ENCODE data around the gene NEU4. TPM values are rescaled to one million over a fixed set of nuclear protein-coding genes. Genes with fewer than 3 reads are reported as not detected.
"Not testable (repeated sequence)": the region's sequence is repeated elsewhere in the genome, so short reads cannot be mapped to it uniquely, and the experiment has no call there.

Gene NEU4
- total RNA-seq, 2 donors from 2014 or later, result 0.16 to 0.38 TPM

DNA sequence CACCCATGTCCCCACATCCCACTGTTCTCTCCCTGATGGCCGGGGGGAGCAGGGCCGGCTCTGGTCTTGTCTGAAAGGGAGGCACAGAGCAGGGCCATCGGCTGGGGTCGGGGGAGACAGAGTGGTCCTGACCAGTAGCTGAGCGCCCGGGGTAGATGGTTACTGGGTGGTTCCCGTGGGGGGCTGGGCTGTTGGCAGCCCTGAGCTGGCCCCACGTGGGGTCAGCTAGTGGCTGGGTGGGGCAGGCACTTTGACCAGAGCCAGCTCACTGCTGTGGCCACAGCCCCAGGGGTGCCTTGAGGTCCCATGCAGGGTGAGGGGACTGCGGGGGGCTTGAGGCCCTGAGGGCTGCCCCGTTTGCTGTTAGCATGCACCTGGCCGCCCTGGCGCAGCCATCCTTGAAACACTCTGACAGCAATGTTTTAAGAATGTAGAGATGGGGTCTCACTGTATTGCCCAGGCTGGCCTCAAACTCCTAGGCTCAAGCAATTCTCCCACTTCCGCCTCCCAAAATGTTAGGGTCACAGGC, 12.3 kb upstream of the NEU4 start:
- intact Hi-C loops (cut with DNase I), result no loop called here
- no peak for ATAC-seq
- DNase-seq, result no peak

GRCh38 chr2:241797441-241798080, 11.4 kb upstream of the NEU4 start:
- intact Hi-C loops (cut with DNase I), result no loop called here
- ATAC-seq (peak in 1 of 2 donors; percentile 71), DNase-seq (peak; percentile 24)

GRCh38 chr2:241798081-241798630, 10.8 kb upstream of the NEU4 start:
- intact Hi-C loops (cut with DNase I), result no loop called here
- DNase-seq (peak; percentile 14), ATAC-seq (peak in 1 of 2 donors; percentile 6)

DNA sequence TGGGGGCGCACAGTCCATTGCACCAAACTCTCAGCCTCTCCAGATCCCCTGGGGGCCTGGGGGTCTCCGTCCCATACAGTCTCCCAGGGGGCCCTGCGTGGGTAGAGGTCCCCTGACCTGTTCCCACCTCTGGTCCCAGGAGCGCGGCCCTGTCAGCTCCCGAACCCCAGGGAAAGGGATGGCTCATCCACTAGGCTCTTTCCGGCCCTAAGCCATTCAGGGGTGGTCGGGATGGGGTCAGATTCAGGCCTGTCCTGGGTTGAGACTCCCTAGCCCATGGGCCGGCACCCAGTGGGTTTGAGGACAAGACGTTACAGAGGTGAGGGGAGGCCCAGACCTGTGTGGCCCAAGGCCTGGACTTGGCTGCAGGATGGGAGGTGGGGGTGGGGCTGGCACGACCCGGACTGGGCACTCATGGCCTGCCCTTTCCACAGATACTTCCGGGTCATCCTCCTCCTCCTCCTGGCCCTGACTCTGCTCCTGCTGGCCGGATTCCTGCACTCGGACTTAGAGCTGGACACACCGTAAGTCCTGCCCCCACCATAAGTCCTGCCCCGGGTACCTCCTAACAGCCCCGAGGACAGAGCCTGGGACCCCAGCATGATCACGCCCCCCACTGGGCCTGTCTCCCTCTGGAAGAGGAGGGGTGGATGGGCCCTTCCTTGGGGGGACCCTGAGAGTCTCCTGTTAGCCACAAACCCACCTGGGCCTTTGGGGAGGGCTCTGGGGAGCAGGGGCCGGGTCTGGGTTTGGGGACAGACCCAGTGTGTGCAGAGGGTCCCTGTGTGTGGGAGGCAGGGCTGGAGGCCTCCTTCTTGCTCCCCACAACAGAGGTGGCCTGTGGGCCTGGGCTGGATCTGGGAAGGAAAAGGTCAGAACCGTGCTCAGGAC, 10.1 kb upstream of the NEU4 start:
- ATAC-seq, result no peak
- intact Hi-C loops (cut with DNase I), result no loop called here
- DNase-seq, result no peak

GRCh38 chr2:241799522-241800197, 9.3 kb upstream of the NEU4 start:
- intact Hi-C loops (cut with DNase I), result no loop called here
- no peak for ATAC-seq
- peak; percentile 14 for DNase-seq

DNA sequence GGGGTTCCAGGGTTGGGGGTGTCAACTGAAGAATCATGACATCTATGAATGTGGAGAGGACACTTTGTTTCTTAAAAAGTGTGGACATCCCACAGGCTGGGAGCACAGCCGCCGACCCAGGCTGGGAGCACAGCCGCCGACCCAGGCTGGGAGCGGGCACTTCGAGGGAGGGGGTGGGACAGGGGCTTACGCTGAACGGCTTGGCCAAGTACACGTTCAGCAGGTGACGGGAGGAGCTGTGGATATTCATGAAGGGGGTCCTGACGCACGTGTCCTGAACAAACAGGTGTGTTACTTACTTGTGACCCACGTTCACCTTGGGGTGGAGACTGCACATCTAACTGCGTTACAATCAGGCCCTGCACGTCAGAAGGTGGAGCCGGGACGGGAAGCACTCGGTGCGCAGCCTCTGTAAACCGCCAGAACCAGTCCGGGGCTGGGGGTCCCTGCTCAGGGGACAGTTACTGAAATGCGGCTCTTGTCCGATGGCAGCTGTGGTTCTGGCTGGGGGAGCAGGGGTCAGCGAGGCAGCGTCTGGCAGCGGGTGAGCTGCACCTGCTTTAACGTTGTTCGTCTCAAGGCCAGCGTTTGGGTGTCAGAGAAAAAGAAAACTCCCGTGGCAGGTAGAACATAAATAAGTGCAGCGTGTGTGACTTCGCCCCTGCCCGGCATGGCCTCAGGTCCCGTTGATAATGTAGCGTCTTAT, 8.6 kb upstream of the NEU4 start:
- ATAC-seq; DNase-seq; intact Hi-C loops (cut with DNase I): not testable (repeated sequence)

- intact Hi-C loops (cut with DNase I), result no loop called here
- DNase-seq (peak; percentile 16), ATAC-seq (peak in 1 of 2 donors; percentile 44)
Measured at GRCh38 chr2:241801611-241802420, 7.2 kb upstream of the NEU4 start.

DNA sequence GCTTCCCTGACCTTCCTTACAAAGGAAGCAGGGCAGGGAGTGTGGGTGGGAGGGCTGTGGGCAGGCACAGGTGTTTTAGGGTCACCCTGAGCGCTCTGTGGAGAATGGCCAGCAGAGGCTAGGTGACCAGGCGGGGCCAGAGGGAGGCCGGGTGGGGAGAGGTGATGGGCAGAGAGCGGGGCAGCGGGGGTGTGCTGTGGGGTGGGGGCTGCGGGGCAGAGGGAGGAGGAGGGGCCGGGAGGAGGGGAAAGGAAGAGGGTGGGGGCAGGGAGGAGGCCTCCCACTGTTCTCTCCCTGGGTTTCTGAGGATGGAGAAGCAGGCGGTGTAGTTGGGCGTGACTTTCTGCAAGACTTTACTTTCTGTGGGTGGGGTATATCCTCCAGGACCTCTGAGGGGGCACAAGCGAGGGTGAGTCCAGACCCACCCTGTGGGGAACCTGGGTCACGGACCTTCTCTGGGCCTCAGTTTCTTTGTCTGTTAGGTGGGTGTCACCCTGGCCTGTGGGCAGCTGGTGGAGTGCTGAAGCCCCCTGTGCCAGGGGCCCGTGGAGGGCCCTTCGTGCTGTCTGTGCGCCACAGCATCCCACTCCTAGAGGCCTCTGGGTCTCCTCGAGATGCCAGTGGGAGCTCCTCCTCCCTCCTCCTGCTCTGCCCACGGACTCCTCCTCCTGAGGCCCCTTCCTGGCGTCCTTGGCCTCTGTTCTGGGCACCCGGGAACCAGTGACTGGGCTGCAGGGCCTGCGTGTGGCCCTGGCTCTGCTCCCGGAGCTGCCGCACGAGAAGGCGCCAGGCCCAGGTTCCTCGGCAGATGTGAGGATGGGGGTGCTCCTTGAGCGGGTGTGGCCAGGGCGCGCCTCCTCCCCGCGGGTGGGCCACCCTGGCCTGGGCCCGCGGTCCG, 6.3 kb upstream of the NEU4 start:
- ATAC-seq (no peak), DNase-seq (peak; percentile 15)

GRCh38 chr2:241803387-241804325, 5.3 kb upstream of the NEU4 start:
- ATAC-seq (peak; percentile 68 to 83), DNase-seq (peak; percentile 69)
- intact Hi-C loops (cut with DNase I), result no loop called here

More for the DNA sequence above, 6.3 kb upstream of the NEU4 start:
- intact Hi-C loops (cut with DNase I), result no loop called here

- ATAC-seq (peak; percentile 2 to 28), DNase-seq (peak; percentile 30)
Measured at GRCh38 chr2:241804326-241805229, 4.4 kb upstream of the NEU4 start.

GRCh38 chr2:241806217-241806616, 2.8 kb upstream of the NEU4 start:
- ATAC-seq; intact Hi-C loops (cut with DNase I): not testable (repeated sequence)

More at GRCh38 chr2:241804326-241805229, 4.4 kb upstream of the NEU4 start:
- intact Hi-C loops (cut with DNase I), result no loop called here

GRCh38 chr2:241808051-241808720, 807 bp upstream of the NEU4 start:
- ATAC-seq, result no peak
- peak; percentile 13 for DNase-seq
- intact Hi-C loops (cut with DNase I), result no loop called here

More at GRCh38 chr2:241806217-241806616, 2.8 kb upstream of the NEU4 start:
- DNase-seq, result not testable (repeated sequence)

DNA sequence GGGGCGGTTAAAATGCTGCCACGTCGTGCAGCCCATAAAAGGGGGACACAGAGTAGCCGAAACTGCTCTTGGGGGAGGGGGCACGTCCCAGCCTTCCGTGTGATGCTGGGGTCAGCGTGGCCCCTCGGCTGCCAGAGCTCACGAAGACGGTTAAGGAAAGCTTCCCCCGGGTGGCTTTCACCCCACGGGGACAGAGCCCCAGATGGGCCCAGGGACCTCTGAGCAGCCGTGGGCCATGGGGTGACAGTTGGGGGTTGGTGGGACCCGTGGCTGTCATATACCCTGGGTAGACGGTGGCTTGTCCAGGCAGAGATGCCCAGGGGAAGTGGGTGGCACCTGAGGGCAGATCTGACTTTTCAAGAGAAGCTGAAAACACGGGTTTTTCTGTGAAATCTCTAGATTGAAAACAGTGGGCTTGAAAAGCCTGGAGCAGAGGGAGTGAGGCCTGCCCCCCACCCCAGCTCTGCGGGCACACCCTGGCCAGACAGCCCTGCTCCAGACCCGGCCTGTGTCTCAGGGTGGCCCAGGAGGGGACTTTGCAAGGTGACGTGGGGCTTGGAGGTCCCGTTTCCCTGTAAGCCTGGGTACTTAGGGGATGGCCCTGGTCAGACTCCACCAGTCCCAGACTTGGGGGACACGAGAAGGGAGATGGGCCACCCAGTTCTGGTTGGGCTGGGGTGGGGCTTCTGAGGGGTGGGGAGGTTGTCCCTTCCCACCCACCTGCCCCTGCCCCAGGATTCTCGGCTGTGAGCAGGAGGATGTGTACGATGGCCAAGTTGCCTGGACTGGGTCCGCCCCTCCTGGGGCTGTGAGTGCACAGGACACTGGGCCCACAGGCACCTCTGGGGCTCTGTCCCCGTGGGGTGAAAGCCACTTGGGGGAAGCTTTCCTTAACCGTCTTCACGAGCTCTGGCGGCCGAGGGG, 652 bp downstream of the NEU4 start:
- DNase-seq (peak; percentile 22), ATAC-seq (no peak)
- intact Hi-C loops (cut with DNase I), result no loop called here

All from left cardiac atrium (tissue), 4 donors.